Measurements from ENCODE around the gene INF2.

DNA sequence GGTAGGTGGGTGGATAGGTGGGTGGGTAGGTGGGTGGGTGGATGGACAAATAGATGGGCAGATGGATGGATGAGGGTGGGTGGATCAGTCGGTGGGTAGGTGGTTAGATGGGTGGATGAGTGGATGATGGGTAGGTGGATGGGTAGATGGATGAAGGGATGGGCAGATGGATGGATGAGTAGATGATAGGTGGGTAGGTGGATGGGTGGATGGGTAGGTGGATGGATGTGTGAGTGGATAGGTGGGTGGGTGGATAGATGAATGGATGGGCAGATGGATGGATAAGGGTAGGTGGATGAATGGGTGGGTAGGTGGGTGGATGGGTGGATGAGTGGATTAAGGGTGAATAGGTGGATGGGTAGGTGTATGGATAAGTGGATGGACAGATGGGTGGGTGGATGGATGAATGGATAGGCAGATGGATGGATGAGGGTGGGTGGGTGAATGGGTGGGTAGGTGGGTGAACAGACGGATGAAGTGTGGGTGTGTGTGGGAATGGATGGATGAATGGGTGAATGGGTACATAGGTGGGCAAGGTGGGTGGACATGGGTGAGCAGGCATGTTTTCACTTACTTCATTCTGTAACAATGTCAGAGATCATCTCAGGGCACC lies 3.3 kb upstream of the INF2 start:
- TF ChIP-seq, protein P1, sequence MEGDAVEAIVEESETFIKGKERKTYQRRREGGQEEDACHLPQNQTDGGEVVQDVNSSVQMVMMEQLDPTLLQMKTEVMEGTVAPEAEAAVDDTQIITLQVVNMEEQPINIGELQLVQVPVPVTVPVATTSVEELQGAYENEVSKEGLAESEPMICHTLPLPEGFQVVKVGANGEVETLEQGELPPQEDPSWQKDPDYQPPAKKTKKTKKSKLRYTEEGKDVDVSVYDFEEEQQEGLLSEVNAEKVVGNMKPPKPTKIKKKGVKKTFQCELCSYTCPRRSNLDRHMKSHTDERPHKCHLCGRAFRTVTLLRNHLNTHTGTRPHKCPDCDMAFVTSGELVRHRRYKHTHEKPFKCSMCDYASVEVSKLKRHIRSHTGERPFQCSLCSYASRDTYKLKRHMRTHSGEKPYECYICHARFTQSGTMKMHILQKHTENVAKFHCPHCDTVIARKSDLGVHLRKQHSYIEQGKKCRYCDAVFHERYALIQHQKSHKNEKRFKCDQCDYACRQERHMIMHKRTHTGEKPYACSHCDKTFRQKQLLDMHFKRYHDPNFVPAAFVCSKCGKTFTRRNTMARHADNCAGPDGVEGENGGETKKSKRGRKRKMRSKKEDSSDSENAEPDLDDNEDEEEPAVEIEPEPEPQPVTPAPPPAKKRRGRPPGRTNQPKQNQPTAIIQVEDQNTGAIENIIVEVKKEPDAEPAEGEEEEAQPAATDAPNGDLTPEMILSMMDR (IDR thresholded peaks at IDR 0.05): no peak
- TF ChIP-seq POLR2A (IDR thresholded peaks at IDR 0.05): no peak
